ENCODE data around the gene KRTAP4-12.
"Not testable (repeated sequence)": the region's sequence is repeated elsewhere in the genome, so short reads cannot be mapped to it uniquely, and the experiment has no call there.

Gene KRTAP4-12

DNA sequence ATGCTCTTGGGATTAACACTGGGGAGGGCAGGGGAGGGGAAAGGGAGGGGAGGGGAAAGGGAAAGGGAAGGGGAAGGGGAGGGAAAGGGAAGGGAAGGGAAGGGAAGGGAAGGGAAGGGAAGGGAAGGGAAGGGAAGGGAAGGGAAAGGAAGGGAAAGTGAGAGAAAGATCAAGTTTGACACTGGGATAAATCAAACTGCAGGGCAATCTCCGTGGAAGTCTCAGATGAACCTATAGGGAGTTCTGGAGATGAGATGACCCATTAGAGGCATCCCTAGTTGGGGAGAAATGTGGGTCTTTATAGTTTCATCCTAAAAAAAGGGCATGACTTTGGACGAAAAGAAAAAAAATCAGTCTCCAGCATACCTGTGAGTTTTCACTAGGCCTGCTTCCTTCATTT is 2.2 kb downstream of the KRTAP4-12 start:
- no peak for DNase-seq (ENCODE audit: extremely low read depth, low read depth)
- TF ChIP-seq, protein P1, sequence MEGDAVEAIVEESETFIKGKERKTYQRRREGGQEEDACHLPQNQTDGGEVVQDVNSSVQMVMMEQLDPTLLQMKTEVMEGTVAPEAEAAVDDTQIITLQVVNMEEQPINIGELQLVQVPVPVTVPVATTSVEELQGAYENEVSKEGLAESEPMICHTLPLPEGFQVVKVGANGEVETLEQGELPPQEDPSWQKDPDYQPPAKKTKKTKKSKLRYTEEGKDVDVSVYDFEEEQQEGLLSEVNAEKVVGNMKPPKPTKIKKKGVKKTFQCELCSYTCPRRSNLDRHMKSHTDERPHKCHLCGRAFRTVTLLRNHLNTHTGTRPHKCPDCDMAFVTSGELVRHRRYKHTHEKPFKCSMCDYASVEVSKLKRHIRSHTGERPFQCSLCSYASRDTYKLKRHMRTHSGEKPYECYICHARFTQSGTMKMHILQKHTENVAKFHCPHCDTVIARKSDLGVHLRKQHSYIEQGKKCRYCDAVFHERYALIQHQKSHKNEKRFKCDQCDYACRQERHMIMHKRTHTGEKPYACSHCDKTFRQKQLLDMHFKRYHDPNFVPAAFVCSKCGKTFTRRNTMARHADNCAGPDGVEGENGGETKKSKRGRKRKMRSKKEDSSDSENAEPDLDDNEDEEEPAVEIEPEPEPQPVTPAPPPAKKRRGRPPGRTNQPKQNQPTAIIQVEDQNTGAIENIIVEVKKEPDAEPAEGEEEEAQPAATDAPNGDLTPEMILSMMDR (IDR thresholded peaks at IDR 0.05; ENCODE audit: low read depth, low read length) = no peak

DNA sequence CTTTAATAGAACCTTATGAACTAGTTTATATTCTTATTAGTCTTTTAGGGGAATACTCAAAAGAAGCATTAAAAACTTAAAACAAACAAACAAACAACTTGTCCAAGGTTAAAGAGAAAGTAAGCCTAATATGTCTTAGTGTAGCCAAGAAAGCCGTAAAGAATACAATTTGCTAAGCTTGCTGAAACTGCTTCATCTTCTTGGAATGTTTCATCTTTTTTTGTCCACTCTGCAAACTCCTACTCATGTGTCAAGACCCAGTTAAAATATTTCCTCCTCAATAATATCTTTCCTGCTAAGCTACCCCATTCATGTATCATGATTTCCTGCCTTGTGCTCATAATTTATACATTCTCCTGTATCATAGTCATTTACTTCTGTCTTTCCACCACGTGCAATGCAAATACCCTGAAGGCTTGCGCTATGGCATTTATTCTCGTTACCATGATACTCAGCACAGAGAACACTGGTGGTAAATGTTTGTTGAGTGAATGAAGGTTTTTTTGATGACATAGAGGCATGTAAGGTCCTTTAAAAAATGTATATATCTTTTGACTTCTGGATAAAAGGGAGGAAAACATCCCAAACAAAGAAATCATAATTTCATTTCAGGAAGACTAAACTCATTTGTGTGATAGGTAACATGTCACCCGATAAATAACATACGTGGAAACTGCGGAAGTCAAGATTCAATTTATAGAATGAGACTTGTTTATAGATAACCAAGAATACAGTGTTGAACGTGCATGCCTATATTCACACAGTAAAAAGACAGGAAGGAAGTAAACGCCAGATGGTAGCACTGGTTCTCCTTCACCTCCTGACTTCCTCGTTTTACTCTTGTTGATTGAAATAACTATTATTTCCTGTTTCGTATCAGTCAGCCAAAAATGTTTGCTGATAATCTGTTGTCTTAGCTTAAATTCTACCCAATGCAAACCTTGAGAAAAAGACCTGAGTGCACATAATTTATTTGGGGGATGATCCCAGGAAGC is 4.0 kb downstream of the KRTAP4-12 start:
- DNase-seq (ENCODE audit: extremely low read depth, low read depth) = not testable (repeated sequence)

DNA sequence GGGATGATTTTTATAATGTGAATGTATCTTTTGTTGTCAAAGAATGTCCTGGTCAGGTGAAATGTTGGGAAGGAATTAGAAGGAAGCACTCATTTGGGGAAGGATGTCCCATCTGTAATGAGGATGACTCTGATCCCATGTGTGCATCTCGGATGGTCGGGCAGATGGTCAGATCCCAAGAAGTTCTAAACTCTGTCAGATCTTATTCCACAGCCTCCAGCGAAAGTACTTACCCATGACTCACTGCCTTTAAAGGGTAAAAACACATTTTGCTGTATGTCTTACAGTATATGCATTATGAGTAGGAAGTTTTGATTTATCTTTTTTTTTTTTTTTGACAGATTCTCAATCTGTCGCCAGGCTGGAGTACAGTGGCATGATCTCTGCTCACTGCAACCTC is 5.3 kb downstream of the KRTAP4-12 start:
- TF ChIP-seq, protein P1 (IDR thresholded peaks at IDR 0.05; ENCODE audit: low read depth, low read length) = no peak

DNA sequence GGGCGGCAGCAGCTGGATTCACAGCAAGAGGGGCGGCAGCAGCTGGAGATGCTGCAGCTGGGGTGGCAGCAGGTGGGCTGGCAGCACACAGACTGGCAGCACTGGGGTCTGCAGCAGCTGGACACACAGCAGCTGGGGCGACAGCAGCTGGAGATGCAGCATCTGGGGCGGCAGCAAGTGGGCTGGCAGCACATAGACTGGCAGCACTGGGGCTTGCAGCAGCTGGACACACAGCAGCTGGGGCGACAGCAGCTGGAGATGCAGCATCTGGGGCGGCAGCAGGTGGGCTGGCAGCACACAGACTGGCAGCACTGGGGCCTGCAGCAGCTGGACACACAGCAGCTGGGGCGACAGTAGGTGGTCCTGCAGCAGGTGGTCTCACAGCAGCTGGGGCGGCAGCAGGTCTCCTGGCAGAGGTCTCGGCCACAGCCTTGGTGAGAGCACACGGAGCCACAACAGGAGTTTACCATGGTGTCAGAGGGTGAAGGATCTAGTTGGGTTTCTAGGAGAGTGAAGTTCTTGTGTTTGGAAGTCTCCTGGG is 6.1 kb downstream of the KRTAP4-12 start, which contains the start of gene KRTAP4-11:
Gene KRTAP4-11, minus strand, starts transcription at position 528 of the 541 bp plus-strand sequence. Its CDS starts 58 bp downstream, at position 470.
- DNase-seq (ENCODE audit: extremely low read depth, low read depth) = not testable (repeated sequence)

More for the DNA sequence above, 5.3 kb downstream of the KRTAP4-12 start:
- no peak for DNase-seq (ENCODE audit: extremely low read depth, low read depth)

DNA sequence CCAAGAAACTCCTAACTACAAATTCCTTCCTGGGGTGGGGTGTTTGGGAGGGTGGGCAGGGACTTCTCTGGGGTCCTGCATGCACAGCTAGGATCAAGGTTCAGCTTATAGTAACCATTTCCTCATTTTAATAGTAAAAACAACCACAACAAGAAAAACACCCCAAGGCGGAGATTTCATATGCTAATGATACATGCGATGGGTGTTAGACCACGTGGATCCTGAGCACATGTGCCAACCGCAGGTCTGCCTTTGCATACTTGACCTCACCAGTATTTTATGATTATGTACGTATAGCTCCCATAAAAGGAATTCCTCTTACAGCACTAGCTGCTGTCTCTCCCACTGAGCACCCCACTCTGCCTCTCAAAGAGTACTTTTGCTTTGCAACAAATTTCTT is 7.7 kb downstream of the KRTAP4-12 start:
- DNase-seq (ENCODE audit: extremely low read depth, low read depth) = no peak
- TF ChIP-seq, protein P1 (IDR thresholded peaks at IDR 0.05; ENCODE audit: low read depth, low read length) = no peak

DNA sequence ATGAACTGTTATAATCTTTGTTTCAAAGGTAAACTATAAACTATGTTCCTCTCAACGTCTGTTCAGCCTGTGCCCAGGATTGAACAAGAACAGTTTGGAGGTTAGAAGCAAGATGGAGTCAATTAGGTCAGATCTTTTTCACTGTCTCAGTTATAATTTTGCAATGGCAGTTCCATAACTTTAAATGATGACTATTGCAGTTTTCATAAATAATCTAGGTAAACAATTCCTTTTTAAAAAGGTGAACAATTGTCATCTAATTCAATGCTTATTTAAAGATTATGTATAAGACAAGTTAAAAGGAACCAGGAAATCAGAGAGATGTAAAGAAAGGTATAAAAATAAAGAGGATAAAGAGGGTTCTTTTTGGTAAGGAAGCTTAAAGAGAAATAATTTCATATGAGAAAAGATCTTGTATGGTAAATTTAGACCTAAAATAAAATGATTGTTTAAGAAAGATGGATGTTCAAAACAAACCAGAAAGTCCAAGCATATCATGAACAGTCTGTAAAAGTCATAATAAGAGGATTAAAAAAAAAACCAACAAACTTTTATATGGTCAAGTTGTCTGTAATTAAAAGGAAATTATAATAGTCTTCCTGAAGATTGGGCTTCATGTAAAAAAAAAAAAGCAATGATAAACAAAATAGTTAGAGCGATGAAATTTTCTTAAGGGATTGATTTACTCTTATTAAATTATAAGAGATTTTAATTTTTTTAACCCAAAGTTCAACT is 12.7 kb downstream of the KRTAP4-12 start:
- no peak for DNase-seq (ENCODE audit: extremely low read depth, low read depth)
- TF ChIP-seq, protein P1 (IDR thresholded peaks at IDR 0.05; ENCODE audit: low read depth, low read length) = no peak

DNA sequence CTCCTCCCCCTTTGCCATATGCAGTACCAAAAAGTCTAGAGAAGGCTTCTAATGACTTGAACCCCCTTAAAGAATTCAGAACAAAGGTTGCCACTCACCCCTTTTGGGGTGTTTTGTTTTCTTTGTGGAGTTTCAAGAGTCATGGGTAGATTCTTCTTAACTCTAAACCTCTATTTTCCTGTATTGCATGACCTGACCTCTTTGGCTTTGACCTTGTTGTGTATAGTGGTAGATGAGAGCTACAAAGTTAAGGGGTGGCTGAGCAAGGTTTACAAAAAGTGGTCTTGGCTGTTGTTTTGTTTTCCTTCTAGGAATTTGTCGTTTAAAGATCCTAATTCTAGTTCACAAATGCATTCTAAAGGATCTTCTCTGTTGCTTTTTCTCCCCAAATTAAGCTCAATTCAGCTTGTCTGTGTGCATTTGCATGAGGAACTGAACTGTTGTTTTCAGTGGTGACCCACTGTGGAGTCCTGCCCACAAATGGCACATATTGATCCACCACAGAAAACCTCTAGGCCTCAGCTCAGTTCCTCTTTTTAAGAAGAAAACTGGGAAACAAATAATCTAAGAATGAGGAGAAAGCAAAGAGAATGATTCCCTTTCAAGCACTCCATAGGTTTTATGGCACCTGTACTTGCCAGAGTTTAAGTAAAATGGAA is 15.1 kb downstream of the KRTAP4-12 start:
- DNase-seq (ENCODE audit: extremely low read depth, low read depth) = not testable (repeated sequence)

DNA sequence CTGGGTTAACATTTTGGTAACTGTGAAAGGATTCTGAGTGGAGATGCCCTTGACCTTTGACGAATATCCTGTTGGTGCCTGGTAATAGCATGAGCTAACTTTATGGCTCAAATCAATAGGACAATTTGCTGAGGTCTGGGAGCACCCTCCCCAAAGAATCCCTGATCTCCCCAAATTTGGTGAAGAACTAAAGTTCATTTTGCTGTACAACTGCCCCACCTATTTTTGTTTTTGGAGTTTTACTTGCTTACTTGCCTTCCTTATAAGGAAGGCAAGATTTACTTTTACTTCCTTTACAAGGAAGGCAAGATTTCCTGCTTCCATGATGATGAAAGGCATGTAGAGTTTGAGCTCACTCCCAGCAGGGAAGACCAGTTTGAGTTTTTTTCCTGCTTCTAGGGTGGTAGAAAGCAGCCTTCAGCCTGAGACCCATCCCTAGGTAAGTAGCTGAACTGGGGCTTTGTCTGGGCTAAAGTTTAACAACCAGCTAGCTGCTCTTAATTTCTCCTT is 16.0 kb downstream of the KRTAP4-12 start:
- TF ChIP-seq, protein P1 (IDR thresholded peaks at IDR 0.05; ENCODE audit: low read depth, low read length) = no peak
- no peak for DNase-seq (ENCODE audit: extremely low read depth, low read depth)

DNA sequence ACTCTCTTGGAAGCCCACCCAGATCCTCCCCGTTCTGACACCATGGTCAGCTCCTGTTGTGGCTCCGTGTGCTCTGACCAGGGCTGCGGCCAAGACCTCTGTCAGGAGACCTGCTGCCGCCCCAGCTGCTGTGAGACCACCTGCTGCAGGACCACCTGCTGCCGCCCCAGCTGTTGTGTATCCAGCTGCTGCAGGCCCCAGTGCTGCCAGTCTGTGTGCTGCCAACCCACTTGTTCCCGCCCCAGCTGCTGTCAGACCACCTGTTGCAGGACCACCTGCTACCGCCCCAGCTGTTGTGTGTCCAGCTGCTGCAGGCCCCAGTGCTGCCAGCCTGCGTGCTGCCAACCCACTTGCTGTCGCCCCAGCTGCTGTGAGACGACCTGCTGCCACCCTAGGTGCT is 18.6 kb downstream of the KRTAP4-12 start, which contains the start of gene KRTAP4-9:
Gene KRTAP4-9, plus strand, starts transcription at position 43 of the 400 bp plus-strand sequence. Its CDS starts 0 bp downstream, at position 43.
- not testable (repeated sequence) for DNase-seq (ENCODE audit: extremely low read depth, low read depth)

DNA sequence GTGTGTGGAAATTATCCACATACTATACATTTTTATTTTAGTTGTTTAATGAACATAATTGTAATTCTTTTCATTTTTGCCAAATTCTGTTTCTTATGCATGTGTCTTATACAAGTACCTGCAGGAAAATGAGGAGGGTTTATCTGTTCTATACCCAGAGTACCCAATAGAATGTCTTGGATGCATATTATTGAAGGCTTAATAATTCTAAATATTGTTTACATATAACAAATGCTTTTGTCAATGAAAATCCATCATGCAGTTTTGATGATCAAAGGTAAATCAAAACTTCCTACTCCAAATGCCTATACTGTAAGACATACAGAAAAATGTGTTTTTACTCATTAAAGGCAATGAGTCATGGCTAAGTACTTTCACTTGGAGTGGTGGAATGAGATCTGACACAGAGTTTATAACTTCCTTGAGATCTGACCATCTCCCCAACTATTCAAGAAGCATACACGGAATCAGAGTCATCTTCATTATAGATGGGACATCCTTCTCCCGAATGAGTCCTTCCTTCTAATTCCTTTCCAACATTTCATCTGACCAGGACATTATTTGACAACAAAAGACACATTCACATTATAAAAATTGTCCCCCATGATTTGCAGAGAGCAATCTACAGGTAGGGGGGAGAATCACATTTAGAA is 19.5 kb downstream of the KRTAP4-12 start:
- not testable (repeated sequence) for DNase-seq (ENCODE audit: extremely low read depth, low read depth)

All from AG09319 (cell line).